A673 (cell line): ENCODE data around the gene ENOX1.

ENCODE experiments used
- CTCF ChIP-seq: fragments of 300-800, 200-600 bp; sonication (generic); conservative IDR thresholded peaks from 2 replicates; pipeline ENCODE4 v1.5.1; 2017; ENCODE audit warnings: low read depth, mild to moderate bottlenecking, antibody characterized with exemption, low read length, moderate library complexity, mixed read lengths
- EZH2 ChIP-seq: fragments of 200-600 bp; sonication (generic); IDR thresholded peaks from 2 replicates; pipeline ENCODE4 v1.6.1; 2017; ENCODE audit warnings: borderline replicate concordance, low read depth, mild to moderate bottlenecking, mixed read lengths, antibody characterized with exemption, low read length; ENCODE audit not compliant: poor library complexity, severe bottlenecking

- TF ChIP-seq CTCF = no peak
- no peak for TF ChIP-seq EZH2
These were observed 412.2 kb downstream of the ENOX1 start for GRCh38 chr13:43374621-43375020.
